ENCODE results near the gene TFEC.

Gene TFEC

DNA sequence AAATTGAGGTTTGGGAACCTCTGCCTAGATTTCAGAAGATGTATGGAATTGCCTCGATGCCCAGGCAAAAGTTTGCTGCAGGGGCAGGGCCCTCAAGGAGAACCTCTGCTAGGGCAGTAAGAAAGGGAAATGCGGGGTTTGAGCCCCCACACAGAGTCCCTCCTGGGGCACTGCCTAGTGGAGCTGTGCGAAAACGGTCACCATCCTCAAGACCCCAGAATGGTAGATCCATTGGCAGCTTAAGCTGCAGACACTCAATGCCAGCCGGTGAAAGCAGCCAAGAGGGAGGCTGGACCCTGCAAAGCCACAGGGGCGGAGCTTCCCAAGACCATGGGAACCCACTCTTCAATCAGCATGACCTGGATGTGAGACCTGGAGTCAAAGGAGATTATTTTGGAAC lies 15.0 kb upstream of the TFEC start:
- H3K4me3 ChIP-seq (ENCODE audit: low read depth, low read length) = no peak overlapping the region
- TF ChIP-seq, protein P1, sequence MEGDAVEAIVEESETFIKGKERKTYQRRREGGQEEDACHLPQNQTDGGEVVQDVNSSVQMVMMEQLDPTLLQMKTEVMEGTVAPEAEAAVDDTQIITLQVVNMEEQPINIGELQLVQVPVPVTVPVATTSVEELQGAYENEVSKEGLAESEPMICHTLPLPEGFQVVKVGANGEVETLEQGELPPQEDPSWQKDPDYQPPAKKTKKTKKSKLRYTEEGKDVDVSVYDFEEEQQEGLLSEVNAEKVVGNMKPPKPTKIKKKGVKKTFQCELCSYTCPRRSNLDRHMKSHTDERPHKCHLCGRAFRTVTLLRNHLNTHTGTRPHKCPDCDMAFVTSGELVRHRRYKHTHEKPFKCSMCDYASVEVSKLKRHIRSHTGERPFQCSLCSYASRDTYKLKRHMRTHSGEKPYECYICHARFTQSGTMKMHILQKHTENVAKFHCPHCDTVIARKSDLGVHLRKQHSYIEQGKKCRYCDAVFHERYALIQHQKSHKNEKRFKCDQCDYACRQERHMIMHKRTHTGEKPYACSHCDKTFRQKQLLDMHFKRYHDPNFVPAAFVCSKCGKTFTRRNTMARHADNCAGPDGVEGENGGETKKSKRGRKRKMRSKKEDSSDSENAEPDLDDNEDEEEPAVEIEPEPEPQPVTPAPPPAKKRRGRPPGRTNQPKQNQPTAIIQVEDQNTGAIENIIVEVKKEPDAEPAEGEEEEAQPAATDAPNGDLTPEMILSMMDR (IDR thresholded peaks at IDR 0.05; ENCODE audit: low read depth, low read length) = no peak

DNA sequence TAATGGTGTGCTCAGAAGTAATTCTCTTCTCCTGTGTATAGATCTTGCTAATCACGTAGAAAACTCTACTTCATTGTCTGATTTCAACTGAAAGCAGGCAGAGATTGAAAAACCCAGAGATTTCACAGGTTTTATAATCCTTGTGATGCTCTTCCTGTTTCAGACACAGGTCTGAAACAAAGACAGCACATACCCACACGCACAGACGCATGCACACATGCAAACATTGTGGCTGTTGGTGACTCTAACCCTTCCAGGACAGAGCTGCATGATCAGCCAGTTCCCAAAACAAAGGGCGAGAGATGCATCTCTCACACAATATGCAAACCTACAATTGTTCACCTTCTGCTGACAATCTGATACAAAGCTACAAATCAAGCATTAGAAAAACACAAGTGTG lies 11.1 kb upstream of the TFEC start:
- no peak overlapping the region for H3K4me3 ChIP-seq (ENCODE audit: low read depth, low read length)
- TF ChIP-seq, protein P1 (IDR thresholded peaks at IDR 0.05; ENCODE audit: low read depth, low read length) = no peak

DNA sequence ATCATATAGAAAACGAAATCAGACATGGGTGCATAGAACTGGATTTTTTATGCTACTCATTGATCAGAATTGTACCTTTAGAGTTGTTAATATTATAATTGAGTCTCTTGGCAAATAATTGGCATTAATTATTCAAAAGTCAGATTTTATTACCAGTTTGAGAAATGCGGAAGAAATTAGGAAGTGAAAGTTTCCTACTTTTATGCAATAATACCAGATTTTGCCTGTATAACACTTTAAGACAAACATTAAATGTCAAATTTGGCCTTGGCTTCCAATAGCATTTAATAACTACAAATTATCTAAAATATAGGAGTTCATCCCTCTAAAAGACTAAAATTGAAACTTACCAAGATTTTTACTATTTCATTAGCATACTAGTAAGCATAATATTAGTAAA lies 6.8 kb upstream of the TFEC start:
- TF ChIP-seq, protein P1 (IDR thresholded peaks at IDR 0.05; ENCODE audit: low read depth, low read length) = no peak
- H3K4me3 ChIP-seq (ENCODE audit: low read depth, low read length) = no peak overlapping the region

DNA sequence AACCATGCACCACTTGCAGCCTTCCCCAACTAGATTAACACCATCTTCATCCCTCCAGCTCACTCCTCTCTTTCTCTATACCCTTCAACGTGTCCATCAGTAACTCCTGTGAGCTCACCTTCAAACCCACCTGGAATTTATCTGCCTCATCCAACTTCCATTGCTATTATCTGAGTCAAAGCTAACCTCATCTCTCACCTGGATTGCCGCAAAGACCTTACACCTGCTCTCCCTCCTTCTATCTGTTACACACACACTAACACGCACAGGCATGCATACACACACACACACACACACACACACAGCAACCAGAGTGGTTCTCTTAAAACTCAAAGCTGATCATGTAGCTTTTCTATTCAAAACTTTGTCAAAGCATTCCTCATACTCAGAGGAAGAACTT lies 3.8 kb upstream of the TFEC start:
- no peak overlapping the region for H3K4me3 ChIP-seq (ENCODE audit: low read depth, low read length)
- TF ChIP-seq, protein P1 (IDR thresholded peaks at IDR 0.05; ENCODE audit: low read depth, low read length) = no peak

DNA sequence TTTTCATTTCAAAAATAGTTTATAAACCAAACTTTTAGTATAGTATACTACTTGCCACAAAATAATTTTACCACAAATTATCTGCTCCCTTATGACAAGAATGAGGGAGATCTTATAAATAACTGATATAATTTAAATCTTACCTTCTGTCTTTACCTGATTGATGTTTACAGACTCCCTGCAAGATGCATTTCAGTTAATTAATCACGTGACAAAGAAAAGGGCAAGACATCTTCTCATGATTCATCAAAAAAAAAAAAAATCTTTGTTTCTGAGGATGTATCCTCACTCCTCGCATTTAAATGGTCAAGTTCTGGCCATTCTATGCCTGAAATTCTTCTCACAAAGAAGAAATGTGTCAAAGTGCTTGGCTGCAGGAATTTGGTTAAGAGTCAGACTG lies 2.3 kb upstream of the TFEC start:
- no peak overlapping the region for H3K4me3 ChIP-seq (ENCODE audit: low read depth, low read length)
- TF ChIP-seq, protein P1 (IDR thresholded peaks at IDR 0.05; ENCODE audit: low read depth, low read length) = no peak

DNA sequence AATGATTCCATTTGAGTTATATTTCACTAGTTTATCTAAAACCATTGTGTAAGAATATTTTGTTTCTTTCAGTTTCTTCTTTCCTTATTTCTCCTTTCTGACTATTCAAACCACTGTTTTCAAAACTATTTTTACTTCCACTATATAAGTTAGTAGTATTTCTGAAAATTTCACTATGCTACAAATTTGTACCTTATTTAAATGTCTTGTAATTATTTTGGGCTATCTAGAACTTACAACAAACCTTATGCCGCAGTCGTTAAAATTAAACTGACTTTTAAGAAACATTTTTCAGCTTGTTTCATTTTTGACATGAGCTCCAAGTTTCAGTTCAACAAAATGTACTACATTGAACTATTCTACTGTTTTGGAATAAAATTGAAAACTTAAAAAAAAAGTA lies 1.8 kb downstream of the TFEC start:
- TF ChIP-seq, protein P1 (IDR thresholded peaks at IDR 0.05; ENCODE audit: low read depth, low read length) = no peak

DNA sequence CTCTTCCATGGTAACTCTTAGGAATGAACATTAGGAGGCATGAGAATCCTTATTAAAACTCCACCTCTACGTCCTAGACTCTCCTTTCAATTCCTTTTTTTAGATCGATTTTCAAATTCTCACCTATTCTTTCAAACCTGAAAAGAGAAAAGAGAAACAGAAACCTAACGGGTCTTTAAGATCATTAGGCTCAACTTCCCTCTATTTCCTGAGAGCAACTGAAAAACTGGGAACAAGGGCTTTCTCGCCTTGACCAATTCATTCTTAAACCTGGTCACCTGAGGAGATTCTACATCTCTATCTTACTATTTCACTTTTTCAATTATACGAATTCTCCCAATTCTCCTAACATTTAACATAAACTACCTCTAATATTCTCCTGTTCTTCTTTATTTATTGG lies 2.8 kb downstream of the TFEC start:
- TF ChIP-seq, protein P1 (IDR thresholded peaks at IDR 0.05; ENCODE audit: low read depth, low read length) = no peak
- no peak overlapping the region for H3K4me3 ChIP-seq (ENCODE audit: low read depth, low read length)

More for the DNA sequence above, 1.8 kb downstream of the TFEC start:
- H3K4me3 ChIP-seq (ENCODE audit: low read depth, low read length) = no peak overlapping the region

All from WI38 (cell line).